GM18517 (cell line): ENCODE data around the gene ACVR1C.

ENCODE experiments used
- ATAC-seq: cut with Tn5 transposase; IDR thresholded peaks from one replicate; pipeline ENCODE4 v1.9.1; 2021; ENCODE audit warnings: mild to moderate bottlenecking, moderate library complexity; ENCODE audit not compliant: unreplicated experiment

The ACVR1C gene

GRCh38 chr2:157500334-157500733 lies 128.3 kb downstream of the ACVR1C start:
- no peak for ATAC-seq

- no peak for ATAC-seq
Measured at GRCh38 chr2:157498483-157498882, 130.2 kb downstream of the ACVR1C start.

- peak; percentile 88 for ATAC-seq
Measured at GRCh38 chr2:157497638-157498314, 130.9 kb downstream of the ACVR1C start.

- peak; percentile 96 for ATAC-seq
Measured at GRCh38 chr2:157492189-157492773, 136.4 kb downstream of the ACVR1C start.

GRCh38 chr2:157489983-157490382 lies 138.7 kb downstream of the ACVR1C start:
- no peak for ATAC-seq

GRCh38 chr2:157488877-157489276 lies 139.8 kb downstream of the ACVR1C start:
- no peak for ATAC-seq

GRCh38 chr2:157487747-157488146 lies 140.9 kb downstream of the ACVR1C start:
- no peak for ATAC-seq

GRCh38 chr2:157487271-157487610 lies 141.4 kb downstream of the ACVR1C start:
- ATAC-seq, result no peak

- no peak for ATAC-seq
Measured at GRCh38 chr2:157486596-157487270, 141.9 kb downstream of the ACVR1C start.

- ATAC-seq, result peak; percentile 71
Measured at GRCh38 chr2:157480182-157480961, 148.3 kb downstream of the ACVR1C start.

- peak; percentile 39 for ATAC-seq
Measured at GRCh38 chr2:157479081-157480027, 149.3 kb downstream of the ACVR1C start.

- no peak for ATAC-seq
Measured at GRCh38 chr2:157477919-157478318, 150.7 kb downstream of the ACVR1C start.

GRCh38 chr2:157476953-157477709 lies 151.5 kb downstream of the ACVR1C start:
- ATAC-seq, result no peak
